ENCODE measurements around the gene RFTN1.

RFTN1 gene

GRCh38 chr3:16300307-16300706 lies 213.2 kb downstream of the RFTN1 start:
- Histone ChIP-seq H3K9ac (ENCODE audit: low read length) (no peak overlapping the region), H3K36me3 (ENCODE audit: insufficient read depth, low read length) (peaks cover 21% of the 10 kb centered on the region), H3K4me3 (ENCODE audit: low read depth in 1 of 2, low read length in 2 of 2) (no peak overlapping the region), H3K9me3 (ENCODE audit: low read length) (no peaks in the 10 kb centered on the region), H3K27me3 (ENCODE audit: control insufficient read depth in 1 of 2, insufficient read depth in 2 of 2, low read length in 2 of 2) (no peaks in the 10 kb centered on the region), H3K27ac (ENCODE audit: low read depth, low read length) (no peak overlapping the region), H3K4me1 (ENCODE audit: insufficient read depth, low read length) (peaks cover 9% of the 10 kb centered on the region)

GRCh38 chr3:16299746-16300145 lies 213.8 kb downstream of the RFTN1 start:
- Histone ChIP-seq H3K4me1 (ENCODE audit: insufficient read depth, low read length) (peaks cover 9% of the 10 kb centered on the region), H3K27me3 (ENCODE audit: control insufficient read depth in 1 of 2, insufficient read depth in 2 of 2, low read length in 2 of 2) (no peaks in the 10 kb centered on the region), H3K9me3 (ENCODE audit: low read length) (no peaks in the 10 kb centered on the region), H3K4me3 (ENCODE audit: low read depth in 1 of 2, low read length in 2 of 2) (no peak overlapping the region), H3K9ac (ENCODE audit: low read length) (no peak overlapping the region), H3K27ac (ENCODE audit: low read depth, low read length) (no peak overlapping the region), H3K36me3 (ENCODE audit: insufficient read depth, low read length) (peaks cover 24% of the 10 kb centered on the region)

- Histone ChIP-seq H3K9ac (ENCODE audit: low read length) (no peak overlapping the region), H3K36me3 (ENCODE audit: insufficient read depth, low read length) (peaks cover 26% of the 10 kb centered on the region), H3K4me1 (ENCODE audit: insufficient read depth, low read length) (peaks cover 9% of the 10 kb centered on the region), H3K27me3 (ENCODE audit: control insufficient read depth in 1 of 2, insufficient read depth in 2 of 2, low read length in 2 of 2) (no peaks in the 10 kb centered on the region), H3K9me3 (ENCODE audit: low read length) (no peaks in the 10 kb centered on the region), H3K27ac (ENCODE audit: low read depth, low read length) (no peak overlapping the region), H3K4me3 (ENCODE audit: low read depth in 1 of 2, low read length in 2 of 2) (no peak overlapping the region)
Observed at GRCh38 chr3:16298891-16299290, 214.6 kb downstream of the RFTN1 start.

- peaks cover 9% of the 10 kb centered on the region for H3K4me1 ChIP-seq (ENCODE audit: insufficient read depth, low read length)
- H3K36me3 ChIP-seq (ENCODE audit: insufficient read depth, low read length) = peaks cover 26% of the 10 kb centered on the region
- no peaks in the 10 kb centered on the region for H3K27me3 ChIP-seq (ENCODE audit: control insufficient read depth in 1 of 2, insufficient read depth in 2 of 2, low read length in 2 of 2)
- H3K9ac ChIP-seq (ENCODE audit: low read length) = no peak overlapping the region
- no peak overlapping the region for H3K27ac ChIP-seq (ENCODE audit: low read depth, low read length)
- H3K4me3 ChIP-seq (ENCODE audit: low read depth in 1 of 2, low read length in 2 of 2) = no peak overlapping the region
- H3K9me3 ChIP-seq (ENCODE audit: low read length) = no peaks in the 10 kb centered on the region
Observed at GRCh38 chr3:16297997-16298885, 215.3 kb downstream of the RFTN1 start.

- no peaks in the 10 kb centered on the region for H3K9me3 ChIP-seq (ENCODE audit: low read length)
- H3K4me3 ChIP-seq (ENCODE audit: low read depth in 1 of 2, low read length in 2 of 2) = no peak overlapping the region
- peaks cover 14% of the 10 kb centered on the region for H3K36me3 ChIP-seq (ENCODE audit: insufficient read depth, low read length)
- no peaks in the 10 kb centered on the region for H3K27me3 ChIP-seq (ENCODE audit: control insufficient read depth in 1 of 2, insufficient read depth in 2 of 2, low read length in 2 of 2)
- H3K4me1 ChIP-seq (ENCODE audit: insufficient read depth, low read length) = peaks cover 16% of the 10 kb centered on the region
- no peak overlapping the region for H3K9ac ChIP-seq (ENCODE audit: low read length)
- no peak overlapping the region for H3K27ac ChIP-seq (ENCODE audit: low read depth, low read length)
Observed at GRCh38 chr3:16295298-16295890, 218.1 kb downstream of the RFTN1 start.

GRCh38 chr3:16294844-16295243 lies 218.7 kb downstream of the RFTN1 start:
- H3K27me3 ChIP-seq (ENCODE audit: control insufficient read depth in 1 of 2, insufficient read depth in 2 of 2, low read length in 2 of 2) = no peaks in the 10 kb centered on the region
- H3K36me3 ChIP-seq (ENCODE audit: insufficient read depth, low read length) = peaks cover 17% of the 10 kb centered on the region
- H3K27ac ChIP-seq (ENCODE audit: low read depth, low read length) = no peak overlapping the region
- no peak overlapping the region for H3K9ac ChIP-seq (ENCODE audit: low read length)
- no peak overlapping the region for H3K4me3 ChIP-seq (ENCODE audit: low read depth in 1 of 2, low read length in 2 of 2)
- H3K9me3 ChIP-seq (ENCODE audit: low read length) = no peaks in the 10 kb centered on the region
- H3K4me1 ChIP-seq (ENCODE audit: insufficient read depth, low read length) = peaks cover 17% of the 10 kb centered on the region

GRCh38 chr3:16290827-16291196 lies 222.7 kb downstream of the RFTN1 start:
- H3K9ac ChIP-seq (ENCODE audit: low read length) = no peak overlapping the region
- H3K36me3 ChIP-seq (ENCODE audit: insufficient read depth, low read length) = peaks cover 15% of the 10 kb centered on the region
- H3K4me1 ChIP-seq (ENCODE audit: insufficient read depth, low read length) = peaks cover 7% of the 10 kb centered on the region
- H3K27me3 ChIP-seq (ENCODE audit: control insufficient read depth in 1 of 2, insufficient read depth in 2 of 2, low read length in 2 of 2) = no peaks in the 10 kb centered on the region
- H3K9me3 ChIP-seq (ENCODE audit: low read length) = no peaks in the 10 kb centered on the region
- no peak overlapping the region for H3K4me3 ChIP-seq (ENCODE audit: low read depth in 1 of 2, low read length in 2 of 2)
- no peak overlapping the region for H3K27ac ChIP-seq (ENCODE audit: low read depth, low read length)

- Histone ChIP-seq H3K9me3 (ENCODE audit: low read length) (no peaks in the 10 kb centered on the region), H3K27ac (ENCODE audit: low read depth, low read length) (no peak overlapping the region), H3K9ac (ENCODE audit: low read length) (no peak overlapping the region), H3K4me3 (ENCODE audit: low read depth in 1 of 2, low read length in 2 of 2) (no peak overlapping the region), H3K27me3 (ENCODE audit: control insufficient read depth in 1 of 2, insufficient read depth in 2 of 2, low read length in 2 of 2) (no peaks in the 10 kb centered on the region), H3K4me1 (ENCODE audit: insufficient read depth, low read length) (peaks cover 7% of the 10 kb centered on the region), H3K36me3 (ENCODE audit: insufficient read depth, low read length) (peaks cover 9% of the 10 kb centered on the region)
Observed at GRCh38 chr3:16290007-16290826, 223.3 kb downstream of the RFTN1 start.

- Histone ChIP-seq H3K9ac (ENCODE audit: low read length) (no peak overlapping the region), H3K36me3 (ENCODE audit: insufficient read depth, low read length) (peaks cover 4% of the 10 kb centered on the region), H3K4me1 (ENCODE audit: insufficient read depth, low read length) (peaks cover 7% of the 10 kb centered on the region), H3K27ac (ENCODE audit: low read depth, low read length) (no peak overlapping the region), H3K9me3 (ENCODE audit: low read length) (no peaks in the 10 kb centered on the region), H3K4me3 (ENCODE audit: low read depth in 1 of 2, low read length in 2 of 2) (no peak overlapping the region), H3K27me3 (ENCODE audit: control insufficient read depth in 1 of 2, insufficient read depth in 2 of 2, low read length in 2 of 2) (no peaks in the 10 kb centered on the region)
Observed at GRCh38 chr3:16289144-16289889, 224.2 kb downstream of the RFTN1 start.

- Histone ChIP-seq H3K27me3 (ENCODE audit: control insufficient read depth in 1 of 2, insufficient read depth in 2 of 2, low read length in 2 of 2) (no peaks in the 10 kb centered on the region), H3K27ac (ENCODE audit: low read depth, low read length) (no peak overlapping the region), H3K4me1 (ENCODE audit: insufficient read depth, low read length) (peaks cover 7% of the 10 kb centered on the region), H3K9ac (ENCODE audit: low read length) (no peak overlapping the region), H3K4me3 (ENCODE audit: low read depth in 1 of 2, low read length in 2 of 2) (no peak overlapping the region), H3K9me3 (ENCODE audit: low read length) (no peaks in the 10 kb centered on the region), H3K36me3 (ENCODE audit: insufficient read depth, low read length) (peaks cover 4% of the 10 kb centered on the region)
Observed at GRCh38 chr3:16288664-16289063, 224.8 kb downstream of the RFTN1 start.

Data from muscle layer of colon (tissue), 2 donors.